Endometrial microvascular endothelial cells (primary cell): Measurements from ENCODE around the gene SUPT3H. TPM values are rescaled to one million over a fixed set of nuclear protein-coding genes. Genes with fewer than 3 reads are reported as not detected.
"Not testable (repeated sequence)": the region's sequence is repeated elsewhere in the genome, so short reads cannot be mapped to it uniquely, and the experiment has no call there.

Experiments used
- in situ Hi-C: cut with HindIII; loops from 2 replicates; pipeline ENCODE4 v1.10.0; 2017; ENCODE audit warnings: low sequenced_read_pairs, low pct_unique_long_range_greater_than_20kb; ENCODE audit errors: inconsistent ontology term
- total RNA-seq: library from RNA; depleted of rRNA; stranded (reverse); fragments of >200 nt; gene quantifications from one replicate; pipeline ENCODE4 v1.2.3, GENCODE V29; 2015; ENCODE audit errors: inconsistent ontology term

The SUPT3H gene
- total RNA-seq, 1 donor from 2014 or later, result 6.6 TPM

GRCh38 chr6:44914141-44914540, 463.6 kb downstream of the SUPT3H start:
- in situ Hi-C loops, result no loop called here

GRCh38 chr6:44906761-44907160, 471.0 kb downstream of the SUPT3H start:
- in situ Hi-C loops, result no loop called here

- in situ Hi-C loops, result not testable (repeated sequence)
These were observed 477.4 kb downstream of the SUPT3H start for GRCh38 chr6:44900358-44900757.

- in situ Hi-C loops, result no loop called here
These were observed 479.3 kb downstream of the SUPT3H start for GRCh38 chr6:44898296-44898930.

GRCh38 chr6:44897316-44897715, 480.4 kb downstream of the SUPT3H start:
- in situ Hi-C loops, result no loop called here

- in situ Hi-C loops, result no loop called here
These were observed 481.0 kb downstream of the SUPT3H start for GRCh38 chr6:44896701-44897100.

GRCh38 chr6:44892579-44892978, 485.2 kb downstream of the SUPT3H start:
- in situ Hi-C loops, result no loop called here

- in situ Hi-C loops, result not testable (repeated sequence)
These were observed 498.7 kb downstream of the SUPT3H start for GRCh38 chr6:44879071-44879470.

- in situ Hi-C loops, result not testable (repeated sequence)
These were observed 501.1 kb downstream of the SUPT3H start for GRCh38 chr6:44876638-44877037.

GRCh38 chr6:44869321-44869897, 508.3 kb downstream of the SUPT3H start:
- in situ Hi-C loops, result no loop called here

GRCh38 chr6:44868910-44869309, 508.8 kb downstream of the SUPT3H start:
- in situ Hi-C loops, result no loop called here

GRCh38 chr6:44868335-44868668, 509.4 kb downstream of the SUPT3H start:
- in situ Hi-C loops, result no loop called here

- in situ Hi-C loops, result no loop called here
These were observed 510.0 kb downstream of the SUPT3H start for GRCh38 chr6:44867571-44868334.

- in situ Hi-C loops, result not testable (repeated sequence)
These were observed 512.5 kb downstream of the SUPT3H start for GRCh38 chr6:44865184-44865583.

- in situ Hi-C loops, result no loop called here
These were observed 517.8 kb downstream of the SUPT3H start for GRCh38 chr6:44859901-44860410.

GRCh38 chr6:44858998-44859397, 518.7 kb downstream of the SUPT3H start:
- in situ Hi-C loops, result no loop called here

GRCh38 chr6:44856479-44856878, 521.3 kb downstream of the SUPT3H start:
- in situ Hi-C loops, result no loop called here

- in situ Hi-C loops, result no loop called here
These were observed 521.9 kb downstream of the SUPT3H start for GRCh38 chr6:44855562-44856411.

- in situ Hi-C loops, result no loop called here
These were observed 522.9 kb downstream of the SUPT3H start for GRCh38 chr6:44854712-44855443.
